NCI-H69 (cell line): ENCODE data around the gene PHLDB2.

Experiments used
- DNase-seq: peaks from one replicate; lab custom pipeline; 2025; lab: John Stamatoyannopoulos, UW

Gene PHLDB2

GRCh38 chr3:111999484-112000324 lies 140.6 kb downstream of the PHLDB2 start:
- peak; percentile 65 for DNase-seq

GRCh38 chr3:112000367-112000771 lies 141.3 kb downstream of the PHLDB2 start:
- peak; percentile 45 for DNase-seq

- DNase-seq, result peak; percentile 92
Observed at GRCh38 chr3:112000966-112001365, 141.9 kb downstream of the PHLDB2 start.

GRCh38 chr3:112001526-112001925 lies 142.5 kb downstream of the PHLDB2 start:
- DNase-seq, result no peak

GRCh38 chr3:112002096-112002971 lies 143.3 kb downstream of the PHLDB2 start:
- no peak for DNase-seq

- DNase-seq, result no peak
Observed at GRCh38 chr3:112003321-112004080, 144.4 kb downstream of the PHLDB2 start.

- no peak for DNase-seq
Observed at GRCh38 chr3:112004187-112004586, 145.1 kb downstream of the PHLDB2 start.

- DNase-seq, result no peak
Observed at GRCh38 chr3:112004669-112005068, 145.6 kb downstream of the PHLDB2 start.

- no peak for DNase-seq
Observed at GRCh38 chr3:112005091-112005672, 146.1 kb downstream of the PHLDB2 start.

- peak; percentile 61 for DNase-seq
Observed at GRCh38 chr3:112007633-112008032, 148.6 kb downstream of the PHLDB2 start.

GRCh38 chr3:112009670-112010069 lies 150.6 kb downstream of the PHLDB2 start:
- DNase-seq, result no peak

- peak; percentile 91 for DNase-seq
Observed at GRCh38 chr3:112010636-112011035, 151.6 kb downstream of the PHLDB2 start.

- no peak for DNase-seq
Observed at GRCh38 chr3:112011376-112011940, 152.4 kb downstream of the PHLDB2 start.

GRCh38 chr3:112012205-112012992 lies 153.3 kb downstream of the PHLDB2 start:
- DNase-seq, result peak; percentile 33

- DNase-seq, result peak; percentile 50
Observed at GRCh38 chr3:112013058-112013783, 154.2 kb downstream of the PHLDB2 start.

GRCh38 chr3:112013784-112014143 lies 154.7 kb downstream of the PHLDB2 start:
- DNase-seq, result no peak

- peak; percentile 40 for DNase-seq
Observed at GRCh38 chr3:112017091-112017490, 158.0 kb downstream of the PHLDB2 start.

- no peak for DNase-seq
Observed at GRCh38 chr3:112018712-112019111, 159.6 kb downstream of the PHLDB2 start.

GRCh38 chr3:112019716-112020115 lies 160.7 kb downstream of the PHLDB2 start:
- DNase-seq, result no peak

GRCh38 chr3:112020674-112021085 lies 161.6 kb downstream of the PHLDB2 start:
- DNase-seq, result peak; percentile 28
